Thoracic aorta (tissue), 2 donors: ENCODE data around the gene OLAH. TPM values are rescaled to one million over a fixed set of nuclear protein-coding genes. Genes with fewer than 3 reads are reported as not detected.

Experiments used
- ATAC-seq: fragments of 150-250 bp; one replicate; pipeline ENCODE4 v1.8.0; 2017; ENCODE audit warnings: low read depth; ENCODE audit not compliant: insufficient number of reproducible peaks, low FRiP score
- DNase-seq: peaks from one replicate; pipeline ENCODE4 v3.0.0-alpha.2; 2020; ENCODE audit warnings: low spot score
- H3K27ac ChIP-seq, 2 donors: fragments of 200-600 bp; sonication (generic); 1 replicate in 1 of 2; 2 replicates in 1 of 2; pipeline ENCODE4 v1.5.1; 2016; ENCODE audit warnings: mild to moderate bottlenecking in 2 of 2, moderate library complexity in 2 of 2
- H3K27me3 ChIP-seq: fragments of 200-600 bp; sonication (generic); replicated peaks from 2 replicates; pipeline ENCODE4 v1.6.0; 2016; ENCODE audit warnings: mild to moderate bottlenecking; ENCODE audit not compliant: insufficient read depth
- H3K36me3 ChIP-seq: fragments of 200-600 bp; sonication (generic); one replicate; pipeline ENCODE4 v1.5.1; 2016
- H3K4me1 ChIP-seq, 2 donors: fragments of 200-600 bp; sonication (generic); 1 replicate in 1 of 2; 2 replicates in 1 of 2; pipeline versions ENCODE4 v1.5.1 to v1.6.0; 2016; ENCODE audit warnings: low read depth in 2 of 2, mild to moderate bottlenecking in 1 of 2; ENCODE audit not compliant: control insufficient read depth in 1 of 2
- H3K4me3 ChIP-seq: fragments of 200-600 bp; sonication (generic); 2 replicates; pipeline ENCODE4 v1.5.1; 2016; ENCODE audit warnings: mild to moderate bottlenecking
- H3K9me3 ChIP-seq: fragments of 200-600 bp; sonication (generic); 2 replicates; pipeline ENCODE4 v1.5.1; 2016
- CTCF ChIP-seq: fragments of 200-600 bp; sonication (generic); IDR thresholded peaks from one replicate; pipeline ENCODE4 v1.5.1; 2019; ENCODE audit warnings: antibody characterized with exemption
- total RNA-seq, 2 donors: library from RNA; depleted of rRNA; stranded (reverse); fragments of >200 nt; gene quantifications; one replicate each; pipeline versions ENCODE4 v1.1.0 to v1.2.3, GENCODE V29; 2016

Gene OLAH
- total RNA-seq, 2 donors from 2014 or later = 2.5 TPM; not detected in 1

- TF ChIP-seq CTCF = no peak
- Histone ChIP-seq H3K27ac (no peak overlapping the region), H3K36me3 (peaks cover 14% of the 10 kb centered on the region), H3K4me3 (no peak overlapping the region), H3K27me3 (no peaks in the 10 kb centered on the region), H3K4me1 (no peaks in the 10 kb centered on the region), H3K9me3 (no peaks in the 10 kb centered on the region)
- ATAC-seq (no peak), DNase-seq (no peak)
These were observed 74.9 kb downstream of the OLAH start for GRCh38 chr10:15118615-15119014.

GRCh38 chr10:15120523-15120922, 76.8 kb downstream of the OLAH start:
- no peak for TF ChIP-seq CTCF
- Histone ChIP-seq H3K9me3 (no peaks in the 10 kb centered on the region), H3K27me3 (no peaks in the 10 kb centered on the region), H3K36me3 (peaks cover 17% of the 10 kb centered on the region), H3K4me1 (no peaks in the 10 kb centered on the region), H3K27ac (no peak overlapping the region), H3K4me3 (no peak overlapping the region)
- DNase-seq (no peak), ATAC-seq (no peak)

GRCh38 chr10:15121707-15122106, 78.0 kb downstream of the OLAH start:
- no peaks in the 10 kb centered on the region for H3K27me3 ChIP-seq
- no peak overlapping the region for H3K4me3 ChIP-seq
- H3K4me1 ChIP-seq = no peaks in the 10 kb centered on the region
- no peak for TF ChIP-seq CTCF
- no peak overlapping the region for H3K27ac ChIP-seq
- DNase-seq (no peak), ATAC-seq (no peak)
- no peaks in the 10 kb centered on the region for H3K9me3 ChIP-seq
- peaks cover 17% of the 10 kb centered on the region for H3K36me3 ChIP-seq

GRCh38 chr10:15122477-15123030, 78.8 kb downstream of the OLAH start:
- no peak for ATAC-seq
- Histone ChIP-seq H3K27me3 (no peaks in the 10 kb centered on the region), H3K4me3 (no peak overlapping the region), H3K4me1 (no peaks in the 10 kb centered on the region), H3K36me3 (peaks cover 13% of the 10 kb centered on the region), H3K9me3 (no peaks in the 10 kb centered on the region), H3K27ac (no peak overlapping the region)
- TF ChIP-seq CTCF = no peak
- DNase-seq = no peak

Other genes starting within 250 kb of the OLAH start
- gene CDNF, start 205.9 kb upstream of the OLAH start, total RNA-seq = 1 to 10 TPM; 2.5 to 3.4 TPM
- gene HSPA14, start 205.6 kb upstream of the OLAH start, total RNA-seq = 10 to 100 TPM in 1 of 2 donors, 1 to 10 TPM in 1; 7.7 to 16.0 TPM
- 10 to 100 TPM in 1 of 2 donors, 1 to 10 TPM in 1; 6.4 to 10.6 TPM for gene MSANTD7, start 205.6 kb upstream of the OLAH start, total RNA-seq
- gene SUV39H2, start 165.1 kb upstream of the OLAH start, total RNA-seq = 10 to 100 TPM in 1 of 2 donors, under 1 TPM in 1; 0.95 to 12.2 TPM
- gene DCLRE1C, start 89.8 kb upstream of the OLAH start, total RNA-seq = 1 to 10 TPM; 6.9 to 9.9 TPM
- not detected for gene MEIG1, start 84.6 kb upstream of the OLAH start, total RNA-seq
- under 1 TPM; 0.41 to 0.63 TPM for gene ACBD7, start 44.8 kb downstream of the OLAH start, total RNA-seq
- 10 to 100 TPM in 1 of 2 donors, 1 to 10 TPM in 1; 7.3 to 13.1 TPM for gene RPP38, start 53.4 kb downstream of the OLAH start, total RNA-seq
- 10 to 100 TPM; 15.0 to 18.7 TPM for gene NMT2, start 124.8 kb downstream of the OLAH start, total RNA-seq